ES-I3 (cell line): ENCODE results near the gene ESRRG.

Experiments used
- H3K36me3 ChIP-seq: 2 replicates; pipeline ENCODE4 v1.6.1; 2013; ENCODE audit warnings: mild to moderate bottlenecking, low read length, control low read depth, moderate library complexity; ENCODE audit not compliant: insufficient read depth
- H3K4me1 ChIP-seq: 2 replicates; pipeline ENCODE4 v1.6.1; 2013; ENCODE audit warnings: mild to moderate bottlenecking, control low read depth, low read length; ENCODE audit not compliant: insufficient read depth
- H3K9ac ChIP-seq: 2 replicates; pipeline ENCODE4 v1.6.1; 2013; ENCODE audit warnings: low read depth, mild to moderate bottlenecking, low read length, moderate library complexity
- H3K9me3 ChIP-seq: 2 replicates; pipeline ENCODE4 v1.6.1; 2013; ENCODE audit warnings: mild to moderate bottlenecking, low read length, moderate library complexity; ENCODE audit not compliant: control insufficient read depth, insufficient read depth

Gene ESRRG

DNA sequence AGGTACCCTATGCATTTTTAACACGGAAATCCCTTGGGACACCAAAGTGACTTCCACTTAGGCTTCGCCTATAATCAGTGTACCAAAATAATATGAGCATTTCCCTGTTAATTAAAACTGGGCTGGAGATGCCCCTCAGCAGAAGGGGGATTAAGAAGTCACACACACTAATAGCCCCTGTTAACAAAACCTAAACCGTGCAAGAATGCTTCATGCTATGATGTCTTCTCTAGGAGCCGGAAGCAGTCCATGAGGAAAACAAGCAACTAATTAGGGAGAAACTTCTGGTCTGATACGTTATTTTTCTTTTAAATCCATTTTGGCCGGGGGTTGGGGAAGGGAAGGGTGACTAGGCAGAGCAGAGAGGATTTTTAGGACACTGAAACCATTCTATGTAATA, 123.4 kb downstream of the ESRRG start:
- Histone ChIP-seq H3K9me3 (no peaks in the 10 kb centered on the region), H3K36me3 (no peaks in the 10 kb centered on the region), H3K9ac (no peak overlapping the region), H3K4me1 (peaks cover 18% of the 10 kb centered on the region)

DNA sequence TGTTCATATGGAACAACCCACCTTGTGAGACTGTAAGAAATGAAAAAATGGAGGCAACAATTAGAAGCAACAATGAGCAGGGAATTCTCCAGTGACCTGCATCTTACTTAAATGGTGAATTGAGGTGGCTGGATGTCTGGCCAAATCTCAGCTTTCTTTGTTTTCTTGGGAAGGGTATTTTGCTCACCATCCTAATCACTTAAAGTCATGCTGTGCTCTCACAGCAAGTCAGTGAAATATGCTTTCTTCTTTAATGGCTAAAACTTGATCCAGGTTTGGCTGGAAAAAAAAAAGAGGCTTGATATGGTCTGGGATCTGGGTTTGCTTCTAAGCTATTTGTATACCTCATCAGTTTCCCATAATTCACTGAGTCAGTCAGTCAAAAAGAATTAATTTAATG, 124.8 kb downstream of the ESRRG start:
- Histone ChIP-seq H3K9ac (no peak overlapping the region), H3K4me1 (peaks cover 18% of the 10 kb centered on the region), H3K36me3 (no peaks in the 10 kb centered on the region), H3K9me3 (no peaks in the 10 kb centered on the region)

DNA sequence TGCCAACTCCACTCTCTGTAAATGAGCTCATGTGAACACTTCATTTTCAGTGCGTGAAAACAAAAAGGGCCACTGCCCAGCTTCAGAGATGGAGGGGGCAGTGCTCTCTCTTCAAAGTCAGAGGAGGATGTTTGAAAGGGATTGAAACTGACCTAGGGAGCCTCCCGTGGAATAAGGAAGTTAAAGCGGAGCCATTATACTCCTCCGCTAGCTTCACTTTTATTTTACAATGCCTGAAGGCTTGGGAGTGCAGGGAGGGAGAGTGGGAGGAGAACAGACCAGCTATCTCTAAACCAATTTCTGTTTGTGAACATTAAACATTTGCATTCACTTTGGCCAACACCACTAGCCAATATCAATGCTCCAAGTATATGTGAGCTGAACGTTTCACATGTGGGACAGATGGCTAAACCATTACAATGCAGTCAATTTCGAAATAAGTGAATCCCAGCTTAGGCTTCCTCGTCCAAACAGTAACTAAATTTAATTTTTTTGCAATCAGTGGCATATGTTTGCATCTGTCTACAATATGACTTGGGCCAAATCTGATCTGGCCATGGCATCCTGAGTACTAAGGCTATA, 126.9 kb downstream of the ESRRG start:
- no peaks in the 10 kb centered on the region for H3K36me3 ChIP-seq
- no peaks in the 10 kb centered on the region for H3K9me3 ChIP-seq
- H3K9ac ChIP-seq = no peak overlapping the region
- peaks cover 18% of the 10 kb centered on the region for H3K4me1 ChIP-seq

DNA sequence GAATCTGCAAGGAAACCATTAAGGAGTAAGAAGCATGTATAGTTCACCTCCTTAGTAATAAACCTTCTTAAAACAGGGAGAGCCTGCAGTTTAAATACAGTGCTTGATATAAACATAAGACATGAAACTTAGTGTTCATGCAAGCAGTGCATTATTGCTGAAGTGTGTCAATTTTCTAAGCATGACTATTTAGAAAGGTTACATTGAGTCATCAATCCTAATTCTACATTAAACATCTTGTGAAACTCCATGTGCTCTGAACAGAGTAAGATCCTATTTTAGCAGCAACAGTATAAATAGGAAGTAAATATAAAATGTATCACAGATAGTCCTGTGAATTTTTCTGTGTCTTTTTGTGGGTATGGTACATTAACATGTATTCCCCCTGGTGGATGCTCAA, 135.5 kb downstream of the ESRRG start:
- no peaks in the 10 kb centered on the region for H3K36me3 ChIP-seq
- H3K4me1 ChIP-seq = no peaks in the 10 kb centered on the region
- H3K9me3 ChIP-seq = no peaks in the 10 kb centered on the region
- H3K9ac ChIP-seq = no peak overlapping the region

DNA sequence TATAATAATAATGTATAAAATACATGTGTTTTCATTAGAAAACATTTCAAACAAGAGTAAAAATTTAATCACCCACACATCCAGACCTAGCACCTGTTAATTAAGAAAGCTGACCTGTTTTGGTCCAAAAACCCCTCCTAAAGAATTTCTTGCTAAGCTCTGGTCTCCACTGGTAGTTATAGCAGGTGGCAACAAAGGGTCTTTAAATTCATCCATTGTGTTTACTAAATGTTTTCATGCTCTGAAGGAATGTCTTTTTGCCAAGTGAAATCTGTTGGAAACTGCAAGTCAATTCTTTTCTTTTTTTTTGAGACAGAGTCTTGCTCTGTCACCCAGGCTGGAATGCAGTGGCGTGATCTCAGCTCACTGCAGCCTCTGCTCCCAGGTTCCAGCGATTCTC, 141.1 kb downstream of the ESRRG start:
- Histone ChIP-seq H3K9ac (no peak overlapping the region), H3K36me3 (no peaks in the 10 kb centered on the region), H3K9me3 (no peaks in the 10 kb centered on the region), H3K4me1 (no peaks in the 10 kb centered on the region)

DNA sequence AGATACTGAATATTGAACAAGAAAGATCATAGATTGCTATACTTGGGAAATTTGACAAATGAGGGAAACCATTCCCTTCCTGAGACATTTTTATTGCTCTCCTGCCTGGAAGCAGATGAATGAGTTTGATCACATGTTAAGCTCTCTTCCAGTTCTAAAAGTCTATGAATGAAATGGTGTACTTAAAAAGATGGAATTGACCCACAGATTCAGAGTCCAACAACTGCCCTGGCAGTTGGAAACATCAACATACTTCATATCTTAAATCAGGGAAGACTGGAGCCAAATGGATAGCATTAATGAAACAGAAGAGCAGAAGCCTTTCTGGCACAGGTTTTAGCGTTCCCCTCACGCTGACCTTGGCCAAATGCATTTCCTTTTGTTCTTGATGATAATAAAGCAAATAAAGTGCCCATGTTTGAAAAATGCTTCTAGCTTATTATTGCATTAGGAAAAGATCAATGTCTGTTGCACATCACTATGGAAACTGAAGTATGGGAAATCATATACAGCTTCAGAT, 142.6 kb downstream of the ESRRG start:
- no peaks in the 10 kb centered on the region for H3K4me1 ChIP-seq
- no peak overlapping the region for H3K9ac ChIP-seq
- H3K36me3 ChIP-seq = no peaks in the 10 kb centered on the region
- H3K9me3 ChIP-seq = no peaks in the 10 kb centered on the region

DNA sequence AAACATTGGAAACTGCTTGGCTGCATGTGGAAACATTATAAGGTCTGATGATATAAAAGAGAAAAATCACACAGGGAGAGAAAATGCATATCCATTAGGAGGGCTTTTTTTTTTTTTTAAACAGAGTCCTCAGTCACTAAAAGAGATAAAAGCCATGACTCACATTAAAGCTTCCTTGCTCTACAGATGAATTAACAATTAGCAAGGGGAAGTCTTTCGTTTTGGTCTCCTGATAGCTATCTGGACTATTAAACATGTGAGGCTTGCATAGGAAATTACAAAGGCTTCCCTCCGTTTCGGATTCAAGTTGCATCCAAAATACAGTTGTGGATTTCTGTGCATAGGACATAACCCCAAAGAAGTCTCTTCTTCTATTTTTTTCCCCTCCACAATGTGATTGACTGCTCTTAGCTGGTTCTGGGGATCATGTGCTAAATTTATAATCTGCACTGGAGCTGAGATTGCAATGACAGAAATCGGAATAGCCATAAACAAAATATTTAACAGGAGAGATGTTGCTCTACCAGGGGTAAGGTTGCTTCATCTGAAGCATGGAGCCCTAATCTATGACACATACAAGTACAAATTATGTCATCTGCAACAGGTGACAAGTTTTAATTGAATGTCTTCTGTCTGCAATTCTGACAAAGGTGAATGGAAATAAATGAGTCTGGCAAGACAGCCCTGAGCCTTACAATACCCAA, 146.8 kb downstream of the ESRRG start:
- H3K9me3 ChIP-seq = no peaks in the 10 kb centered on the region
- H3K36me3 ChIP-seq = no peaks in the 10 kb centered on the region
- H3K4me1 ChIP-seq = no peaks in the 10 kb centered on the region
- no peak overlapping the region for H3K9ac ChIP-seq

DNA sequence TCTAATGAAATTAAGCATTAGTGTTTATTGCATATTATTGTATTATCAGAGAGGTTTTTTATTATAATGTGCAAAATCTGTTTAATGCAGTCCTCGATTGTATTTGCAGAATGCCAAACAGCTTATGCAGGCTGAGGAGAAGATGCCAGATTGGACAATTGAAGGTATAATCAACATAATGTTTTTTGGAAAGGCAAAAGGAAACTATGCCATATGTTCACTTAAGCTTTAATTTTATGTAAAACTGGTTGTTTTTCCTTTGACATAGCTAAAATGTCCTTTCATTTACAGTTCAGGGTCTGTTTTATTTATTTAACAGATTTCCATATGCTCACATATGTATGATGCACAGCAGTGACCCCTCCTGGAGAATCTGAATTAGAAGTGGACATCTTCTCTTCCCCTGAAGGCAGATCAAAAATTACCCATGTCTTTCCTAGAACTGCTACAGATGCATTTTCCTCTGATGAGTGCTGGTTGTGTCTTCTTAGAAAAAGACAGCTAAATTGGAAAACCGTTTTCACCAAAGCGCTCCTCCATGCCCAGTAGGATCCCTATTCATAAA, 156.5 kb downstream of the ESRRG start:
- no peaks in the 10 kb centered on the region for H3K4me1 ChIP-seq
- H3K9me3 ChIP-seq = no peaks in the 10 kb centered on the region
- no peaks in the 10 kb centered on the region for H3K36me3 ChIP-seq
- no peak overlapping the region for H3K9ac ChIP-seq

DNA sequence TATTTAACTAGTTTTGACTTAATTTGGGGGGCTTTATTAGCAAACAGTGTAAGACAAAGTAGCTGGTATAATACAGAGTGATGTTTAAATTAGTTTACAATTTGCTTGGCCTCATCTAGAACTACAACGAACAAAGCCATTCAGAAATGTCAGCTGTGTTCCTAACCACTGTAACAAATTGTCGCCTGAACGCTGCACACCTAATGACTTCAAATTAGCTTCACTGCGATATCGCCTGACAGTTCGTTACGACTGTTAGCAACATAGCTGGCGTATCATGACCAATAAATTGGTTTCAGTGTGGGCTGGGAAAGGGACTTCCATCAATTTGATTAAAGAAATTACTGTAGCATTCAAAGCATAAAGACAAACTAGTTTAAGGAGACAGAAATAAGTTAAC, 160.1 kb downstream of the ESRRG start:
- H3K36me3 ChIP-seq = no peaks in the 10 kb centered on the region
- no peak overlapping the region for H3K9ac ChIP-seq
- H3K4me1 ChIP-seq = no peaks in the 10 kb centered on the region
- H3K9me3 ChIP-seq = no peaks in the 10 kb centered on the region

DNA sequence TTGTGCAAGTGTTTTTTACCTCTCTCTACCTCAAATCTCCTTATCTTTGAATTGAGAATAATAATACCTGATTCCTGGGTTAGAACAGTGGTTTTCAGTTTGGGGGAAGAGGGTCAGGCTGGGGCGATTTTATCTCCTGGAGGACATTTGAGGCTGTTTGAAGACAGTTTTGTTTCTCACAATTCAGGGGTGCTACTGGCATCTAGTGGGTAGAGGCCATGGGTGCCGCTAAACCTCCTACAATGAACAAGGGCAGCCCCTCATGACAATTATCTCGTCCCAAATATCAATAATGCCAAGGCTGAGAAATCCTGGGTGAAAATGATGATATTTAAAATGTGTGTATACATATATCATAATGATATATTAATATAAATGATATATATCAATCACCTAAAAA, 160.8 kb downstream of the ESRRG start:
- no peak overlapping the region for H3K9ac ChIP-seq
- no peaks in the 10 kb centered on the region for H3K4me1 ChIP-seq
- H3K9me3 ChIP-seq = no peaks in the 10 kb centered on the region
- H3K36me3 ChIP-seq = no peaks in the 10 kb centered on the region

DNA sequence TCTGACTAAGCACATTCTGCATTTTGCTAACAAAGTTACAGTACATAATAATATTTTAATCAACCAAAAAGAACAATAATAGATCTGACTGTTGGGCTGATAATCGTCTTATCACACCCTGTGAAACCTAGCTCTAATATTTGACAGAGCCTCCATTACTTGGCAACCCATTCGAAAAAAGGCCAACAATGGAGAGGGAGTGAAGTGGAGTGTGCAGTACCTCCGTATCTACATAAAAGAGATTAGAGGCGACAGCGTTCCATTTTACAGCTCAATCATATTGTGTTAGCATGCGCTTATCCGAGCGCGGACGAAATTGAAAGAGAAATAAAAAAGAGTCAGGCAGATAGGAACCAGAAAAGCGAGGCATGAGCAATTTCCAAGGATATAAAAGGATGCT, 162.7 kb downstream of the ESRRG start:
- H3K4me1 ChIP-seq = no peaks in the 10 kb centered on the region
- no peaks in the 10 kb centered on the region for H3K9me3 ChIP-seq
- H3K9ac ChIP-seq = no peak overlapping the region
- no peaks in the 10 kb centered on the region for H3K36me3 ChIP-seq

DNA sequence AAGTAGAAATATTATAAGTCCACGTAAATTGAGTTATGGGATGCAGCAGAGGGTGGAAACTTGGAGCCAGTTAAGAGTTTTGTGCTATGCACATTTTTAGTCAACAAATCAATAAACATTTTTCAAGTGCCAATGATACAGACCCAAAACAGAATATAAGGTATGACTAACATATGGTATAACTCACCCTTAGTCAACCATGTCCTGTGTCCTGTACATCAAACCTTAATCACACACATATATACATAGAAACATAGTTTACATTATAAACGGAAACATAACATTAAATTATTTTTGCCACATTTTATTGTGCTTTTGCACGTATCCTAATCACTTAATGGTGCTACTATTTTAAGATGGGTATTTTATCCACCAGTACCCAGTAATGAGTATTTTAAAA, 163.9 kb downstream of the ESRRG start:
- H3K9ac ChIP-seq = no peak overlapping the region
- H3K36me3 ChIP-seq = no peaks in the 10 kb centered on the region
- no peaks in the 10 kb centered on the region for H3K4me1 ChIP-seq
- no peaks in the 10 kb centered on the region for H3K9me3 ChIP-seq

DNA sequence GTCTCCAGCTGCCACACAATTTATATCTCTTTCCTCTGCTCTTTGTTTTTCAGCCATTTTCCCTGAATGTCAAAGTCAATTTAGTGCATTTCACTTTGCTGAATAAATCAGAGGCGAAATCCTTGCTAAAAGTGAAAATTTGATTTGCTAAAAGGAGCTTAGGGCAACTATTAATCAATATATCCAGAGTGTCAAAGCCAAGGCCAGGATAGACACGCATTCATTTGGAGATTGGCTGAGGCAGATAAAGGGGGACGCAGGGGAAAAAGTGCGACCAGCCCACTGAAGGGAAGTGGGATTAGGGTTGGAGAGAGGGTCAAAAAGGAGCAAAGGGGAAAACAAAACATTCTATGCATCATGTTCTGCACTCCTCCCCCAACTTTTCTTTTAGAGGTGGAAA, 167.6 kb downstream of the ESRRG start:
- H3K9me3 ChIP-seq = no peaks in the 10 kb centered on the region

DNA sequence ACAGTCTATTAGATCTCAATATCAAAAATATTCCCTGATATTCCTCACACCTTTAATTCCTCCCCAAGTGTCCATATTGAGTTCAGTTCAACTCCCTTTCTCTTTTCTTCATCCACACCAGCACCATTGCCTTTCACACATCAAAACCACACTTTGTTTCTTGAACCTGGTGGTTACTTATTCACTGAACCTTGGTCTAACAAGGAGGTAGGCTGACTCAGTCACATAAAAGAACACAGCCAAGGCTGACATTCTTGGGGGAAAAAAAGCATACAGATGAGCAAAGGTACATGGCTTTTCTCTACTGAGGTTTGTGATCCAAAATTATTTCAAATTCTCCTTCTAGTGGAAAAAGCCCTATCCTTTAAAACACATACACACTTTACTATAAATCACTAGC, 168.3 kb downstream of the ESRRG start:
- no peaks in the 10 kb centered on the region for H3K36me3 ChIP-seq
- no peak overlapping the region for H3K9ac ChIP-seq
- H3K9me3 ChIP-seq = no peaks in the 10 kb centered on the region
- H3K4me1 ChIP-seq = no peaks in the 10 kb centered on the region

More for the DNA sequence above, 167.6 kb downstream of the ESRRG start:
- no peak overlapping the region for H3K9ac ChIP-seq
- no peaks in the 10 kb centered on the region for H3K36me3 ChIP-seq
- H3K4me1 ChIP-seq = no peaks in the 10 kb centered on the region

DNA sequence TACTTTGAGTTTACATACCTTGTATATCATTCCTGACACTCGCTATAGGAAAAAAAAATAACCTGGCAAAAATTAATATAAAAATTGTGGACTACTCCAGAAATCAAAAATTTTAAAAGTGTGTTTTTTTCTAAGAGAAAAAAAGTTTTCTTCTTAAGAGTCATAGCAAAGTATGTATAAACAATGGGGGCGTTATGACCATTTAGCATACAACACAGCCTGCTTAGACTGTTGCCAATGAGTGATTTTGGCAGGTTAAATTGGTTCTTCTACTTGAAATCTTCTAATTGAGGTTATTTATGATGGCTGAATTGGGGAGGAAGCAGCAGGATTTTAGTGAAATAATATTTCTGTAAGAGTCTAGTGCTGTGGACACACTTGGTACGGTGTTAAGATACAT, 169.5 kb downstream of the ESRRG start:
- Histone ChIP-seq H3K9ac (no peak overlapping the region), H3K4me1 (no peaks in the 10 kb centered on the region), H3K9me3 (no peaks in the 10 kb centered on the region), H3K36me3 (no peaks in the 10 kb centered on the region)
